B cell (primary cell): ENCODE measurements around the gene KRTAP5-1. TPM values are rescaled to one million over a fixed set of nuclear protein-coding genes. Genes with fewer than 3 reads are reported as not detected.
A peak's percentile ranks its signal among the peaks of the same experiment; 100 is the strongest.

ENCODE experiments used
- ATAC-seq: fragments of 200-7000 bp; cut with Tn5 transposase; one replicate; pipeline ENCODE4 v1.10.0; 2021; ENCODE audit warnings: low read depth, mild to moderate bottlenecking, moderate number of reproducible peaks, moderate library complexity
- CTCF ChIA-PET: fragments of 350-600 bp; sonication (Branson Sonifier 250); formaldehyde crosslinking; loops from one replicate; lab custom pipeline; 2021; ENCODE audit warnings: antibody characterized with exemption, inconsistent platforms; lab: Charles Lee
- POLR2A ChIA-PET: fragments of 350-600 bp; sonication (Branson Sonifier 250); formaldehyde crosslinking; loops from one replicate; lab custom pipeline; 2021; ENCODE audit warnings: antibody characterized with exemption; lab: Charles Lee
- DNase-seq: peaks from one replicate; pipeline ENCODE4 v3.0.0; 2013
- H2AFZ ChIP-seq: 2 replicates; pipeline ENCODE4 v1.6.1; 2012; ENCODE audit warnings: mild to moderate bottlenecking, low read depth, low read length; ENCODE audit not compliant: insufficient read depth, poor library complexity, severe bottlenecking
- H3K27ac ChIP-seq, 2 donors: 1 replicate in 1 of 2; 2 replicates in 1 of 2; pipeline ENCODE4 v1.5.1; 2012 to 2013; ENCODE audit warnings: low read length in 2 of 2, mild to moderate bottlenecking in 2 of 2, moderate library complexity in 1 of 2
- H3K27me3 ChIP-seq, 4 experiments: fragments of 200-600 bp in 1 of 4; sonication (generic) in 1 of 4; replicated peaks in 1 of 4; 1 replicate in 2 of 4; 2 replicates in 2 of 4; pipeline versions ENCODE4 v1.6.1 to v1.7.0; 2013 to 2016; ENCODE audit warnings: low read length in 3 of 4, mild to moderate bottlenecking in 2 of 4, mixed read lengths in 1 of 4, moderate library complexity in 1 of 4; ENCODE audit not compliant: insufficient read depth in 4 of 4, control insufficient read depth in 3 of 4; ENCODE audit errors: control extremely low read depth in 1 of 4
- H3K36me3 ChIP-seq, 2 experiments: replicated peaks in 1 of 2; 1 replicate in 1 of 2; 2 replicates in 1 of 2; pipeline versions ENCODE4 v1.6.1 to v1.7.1; 2013; ENCODE audit warnings: low read length in 1 of 2; ENCODE audit not compliant: insufficient read depth in 2 of 2, control insufficient read depth in 1 of 2; ENCODE audit errors: control extremely low read depth in 1 of 2, extremely low read depth in 1 of 2
- H3K4me1 ChIP-seq, 2 donors: fragments of 200-600 bp in 1 of 2; sonication (generic) in 1 of 2; 1 replicate in 1 of 2; 2 replicates in 1 of 2; pipeline versions ENCODE4 v1.5.1 to v1.6.1; 2013 to 2017; ENCODE audit warnings: low read length in 2 of 2; ENCODE audit not compliant: control insufficient read depth in 2 of 2, insufficient read depth in 2 of 2
- H3K4me2 ChIP-seq: replicated peaks from 2 replicates; pipeline ENCODE3; 2012; ENCODE audit warnings: mild to moderate bottlenecking, low read depth, low read length; ENCODE audit not compliant: poor library complexity, severe bottlenecking
- H3K4me3 ChIP-seq, 5 experiments: fragments of 200-600 bp in 1 of 5; sonication (generic) in 1 of 5; 1 replicate in 3 of 5; 2 replicates in 2 of 5; pipeline versions ENCODE4 v1.5.1 to v1.7.0; 2011 to 2016; ENCODE audit warnings: low read length in 4 of 5, mild to moderate bottlenecking in 4 of 5, low read depth in 2 of 5, control low read depth in 1 of 5, moderate library complexity in 1 of 5; ENCODE audit not compliant: insufficient read depth in 1 of 5; ENCODE audit errors: control extremely low read depth in 1 of 5, extremely low read depth in 1 of 5
- H3K79me2 ChIP-seq: fragments of 200-600 bp; sonication (generic); one replicate; pipeline ENCODE4 v1.6.0; 2016; ENCODE audit warnings: low read length; ENCODE audit not compliant: control insufficient read depth, insufficient read depth
- H3K9ac ChIP-seq: fragments of 200-600 bp; sonication (generic); 2 replicates; pipeline ENCODE4 v1.6.1; 2017; ENCODE audit warnings: mild to moderate bottlenecking, low read length, moderate library complexity
- H3K9me3 ChIP-seq, 3 donors: one replicate each; pipeline versions ENCODE4 v1.6.1 to v1.7.1; 2013; ENCODE audit warnings: low read length in 2 of 3; ENCODE audit not compliant: control insufficient read depth in 2 of 3, insufficient read depth in 1 of 3; ENCODE audit errors: control extremely low read depth in 1 of 3
- H4K20me1 ChIP-seq: 2 replicates; pipeline ENCODE4 v1.6.0; 2012; ENCODE audit warnings: mild to moderate bottlenecking, low read length; ENCODE audit not compliant: insufficient read depth, control insufficient read depth, poor library complexity, severe bottlenecking
- H3K27ac Mint-ChIP-seq: one replicate; pipeline ENCODE4 v1.8.0; 2021; ENCODE audit warnings: mixed read lengths
- H3K27me3 Mint-ChIP-seq: one replicate; pipeline ENCODE4 v1.8.0; 2021; ENCODE audit warnings: mixed read lengths
- H3K4me1 Mint-ChIP-seq: one replicate; pipeline ENCODE4 v1.8.0; 2021; ENCODE audit warnings: mixed read lengths
- H3K4me3 Mint-ChIP-seq: one replicate; pipeline ENCODE4 v1.8.0; 2021; ENCODE audit warnings: mixed read lengths
- H3K9me3 Mint-ChIP-seq: one replicate; pipeline ENCODE4 v1.8.0; 2022; ENCODE audit warnings: mixed read lengths; ENCODE audit not compliant: insufficient read depth
- CTCF ChIP-seq: fragments of 200-600 bp; IDR thresholded peaks from one replicate; pipeline ENCODE4 v1.8.0; 2022; ENCODE audit warnings: antibody characterized with exemption, mild to moderate bottlenecking
- EZH2 ChIP-seq: IDR thresholded peaks from 2 replicates; pipeline ENCODE4 v1.6.1; 2012; ENCODE audit warnings: borderline replicate concordance, low read depth, mild to moderate bottlenecking, moderate library complexity, low read length; ENCODE audit not compliant: insufficient read depth, poor library complexity, severe bottlenecking
- WGBS: methylation state at CpG from one replicate; pipeline ENCODE4 v1.1.5; 2013; ENCODE audit warnings: missing lambda C conversion rate; ENCODE audit not compliant: insufficient coverage; 5-methylcytosine and 5-hydroxymethylcytosine counted together
- intact Hi-C: fragments of 100-400 bp; cut with micrococcal nuclease; formaldehyde crosslinking; loops from one replicate; pipeline ENCODE4 v1.10.0; 2022
- polyA plus RNA-seq: library from polyadenylated mRNA; depleted of rRNA; stranded (reverse); fragments of >200 nt; gene quantifications from 2 replicates; pipeline ENCODE4 v1.2.3, GENCODE V29; 2012
- total RNA-seq, 2 donors: library from RNA; stranded (reverse); fragments of 120-200 nt in 1 of 2; gene quantifications; 1 replicate in 1 of 2; 2 replicates in 1 of 2; pipeline versions ENCODE4 v1.2.3 to v1.2.4, GENCODE V29; 2013 to 2022

KRTAP5-1 gene
- total and polyA plus RNA-seq, 2 donors (not counting 1 experiment from before 2014, with no cell fraction given): not detected

- intact Hi-C loops: loop anchor here (5.0 kb wide), 2 partner anchors 118 to 308 kb away; no protein-coding TSS in a partner anchor
- no peaks in the 10 kb centered on the region for H3K36me3 ChIP-seq
- peaks cover 0 to 3% (median 0%) of the 10 kb centered on the region in 3 donors for H3K9me3 ChIP-seq
- H3K4me1 ChIP-seq: peaks cover 31 to 33% of the 10 kb centered on the region in 2 donors
- Mint-ChIP-seq H3K27ac (peak overlapping the region; percentile 53), H3K4me3 (peak overlapping the region; percentile 64), H3K27me3 (peaks cover 5% of the 10 kb centered on the region), H3K9me3 (no peaks in the 10 kb centered on the region), H3K4me1 (peaks cover 20% of the 10 kb centered on the region)
- DNase-seq (peak; percentile 29), ATAC-seq (no peak)
- peaks cover 0 to 43% (median 9%) of the 10 kb centered on the region in 4 experiments for H3K27me3 ChIP-seq
- no peak overlapping the region for H3K9ac ChIP-seq
- no peak overlapping the region for H2AFZ ChIP-seq
- H3K27ac ChIP-seq: no peak overlapping the region
- peak overlapping the region; percentile 71 for H3K4me2 ChIP-seq
- no peaks in the 10 kb centered on the region for H4K20me1 ChIP-seq
- CTCF ChIA-PET: no interaction called here
- H3K79me2 ChIP-seq: no peaks in the 10 kb centered on the region
- H3K4me3 ChIP-seq: no peak overlapping the region
- TF ChIP-seq EZH2 (no peak), CTCF (no peak)
- 80% methylated on average over 8 of the region's 8 CpGs for WGBS
- POLR2A ChIA-PET: no interaction called here
Measured at GRCh38 chr11:1570531-1570895, 14.6 kb downstream of the KRTAP5-1 start.

- Histone ChIP-seq H4K20me1 (no peaks in the 10 kb centered on the region), H3K79me2 (no peaks in the 10 kb centered on the region), H3K4me2 (no peak overlapping the region), H3K27ac (no peak overlapping the region), H3K36me3 (no peaks in the 10 kb centered on the region), H3K27me3 (peaks cover 0 to 40% (median 8%) of the 10 kb centered on the region in 4 experiments), H3K4me3 (no peak overlapping the region), H2AFZ (no peak overlapping the region), H3K4me1 (peaks cover 30 to 33% of the 10 kb centered on the region in 2 donors), H3K9ac (no peak overlapping the region), H3K9me3 (peaks cover 0 to 7% (median 0%) of the 10 kb centered on the region in 3 donors)
- DNase-seq: no peak
- peaks cover 5% of the 10 kb centered on the region for H3K27me3 Mint-ChIP-seq
- ATAC-seq: no peak
- no peak for TF ChIP-seq EZH2
- TF ChIP-seq CTCF: no peak
- no peaks in the 10 kb centered on the region for H3K9me3 Mint-ChIP-seq
- H3K4me3 Mint-ChIP-seq: peak overlapping the region; percentile 64
- WGBS: 91% methylated on average over 9 of the region's 11 CpGs
- ChIA-PET POLR2A (interaction anchor here (0.7 kb wide), 1 partner anchor 12 kb away, joined by 5 read pairs; no protein-coding TSS in a partner anchor), CTCF (interaction anchor here (1.3 kb wide), 1 partner anchor 23 kb away, joined by 6 read pairs; no protein-coding TSS in a partner anchor)
- H3K4me1 Mint-ChIP-seq: peaks cover 20% of the 10 kb centered on the region
- H3K27ac Mint-ChIP-seq: no peak overlapping the region
- intact Hi-C loops: loop anchor here (5.0 kb wide), 2 partner anchors 118 to 308 kb away; no protein-coding TSS in a partner anchor
Measured at GRCh38 chr11:1570001-1570453, 15.1 kb downstream of the KRTAP5-1 start.
